Left ventricle myocardium inferior (tissue), 1 donor: ENCODE data around the gene RPP40. TPM values are rescaled to one million over a fixed set of nuclear protein-coding genes. Genes with fewer than 3 reads are reported as not detected.

Experiments used
- DNase-seq: peaks from one replicate; pipeline ENCODE4 v3.0.0-alpha.2; 2020
- H3K27ac ChIP-seq: fragments of 200-600 bp; replicated peaks from 2 replicates; pipeline ENCODE4 v1.8.0; 2021
- H3K27me3 ChIP-seq: fragments of 200-600 bp; 2 replicates; pipeline ENCODE4 v1.8.0; 2021; ENCODE audit warnings: low read depth
- H3K36me3 ChIP-seq: fragments of 200-600 bp; 2 replicates; pipeline ENCODE4 v1.8.0; 2021
- H3K4me1 ChIP-seq: fragments of 200-600 bp; 2 replicates; pipeline ENCODE4 v1.8.0; 2021
- H3K4me3 ChIP-seq: fragments of 200-600 bp; 2 replicates; pipeline ENCODE4 v1.8.0; 2021; ENCODE audit warnings: mild to moderate bottlenecking, moderate library complexity
- H3K9me3 ChIP-seq: fragments of 200-600 bp; replicated peaks from 2 replicates; pipeline ENCODE4 v1.8.0; 2021
- intact Hi-C: fragments of 100-400 bp; cut with micrococcal nuclease; formaldehyde crosslinking; loops from one replicate; pipeline ENCODE4 v1.11.0; 2022
- total RNA-seq: library from RNA; stranded (reverse); fragmentation: NEBNext Ultra II Directional; extraction: Animal tissue kit (Norgen Biotek cat#: 25700); gene quantifications from one replicate; pipeline ENCODE4 v1.2.1, GENCODE V29; 2021
- TF ChIP-seq, protein P1 (sequence below): fragments of 200-600 bp; IDR thresholded peaks from 2 replicates; pipeline ENCODE4 v1.8.0; 2021; ENCODE audit warnings: antibody characterized with exemption, mild to moderate bottlenecking, borderline replicate concordance
- donor health status: DM: no; HTN: yes; CAD: no; lungs with severe emphysema.

The RPP40 gene
- total RNA-seq, 1 donor from 2014 or later: 2.7 TPM

DNA sequence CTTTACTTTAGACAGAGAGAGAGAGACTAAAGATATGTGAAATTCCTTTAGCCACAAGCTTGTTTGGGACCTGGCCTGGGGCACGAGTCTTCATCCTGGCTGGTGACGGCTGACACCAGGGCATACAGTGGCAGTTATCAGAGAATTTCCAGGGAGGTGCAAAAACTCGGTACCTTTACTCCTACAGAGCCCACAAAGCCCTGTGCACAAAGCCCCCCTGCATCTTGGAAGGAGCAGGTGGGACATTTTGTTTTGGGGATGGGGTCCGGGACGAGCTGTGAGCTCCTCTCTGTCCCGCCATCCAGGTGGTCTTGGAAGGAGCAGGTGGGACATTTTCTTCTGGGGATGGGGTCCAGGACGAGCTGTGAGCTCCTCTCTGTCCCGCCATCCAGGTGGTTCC lies 28.9 kb downstream of the RPP40 start:
- DNase-seq: no peak
- Histone ChIP-seq H3K4me1 (peaks cover 6% of the 10 kb centered on the region), H3K9me3 (peaks cover 15% of the 10 kb centered on the region), H3K27ac (no peak overlapping the region), H3K4me3 (no peak overlapping the region), H3K36me3 (no peaks in the 10 kb centered on the region), H3K27me3 (no peaks in the 10 kb centered on the region)
- intact Hi-C loops: no loop called here
- TF ChIP-seq, protein P1, sequence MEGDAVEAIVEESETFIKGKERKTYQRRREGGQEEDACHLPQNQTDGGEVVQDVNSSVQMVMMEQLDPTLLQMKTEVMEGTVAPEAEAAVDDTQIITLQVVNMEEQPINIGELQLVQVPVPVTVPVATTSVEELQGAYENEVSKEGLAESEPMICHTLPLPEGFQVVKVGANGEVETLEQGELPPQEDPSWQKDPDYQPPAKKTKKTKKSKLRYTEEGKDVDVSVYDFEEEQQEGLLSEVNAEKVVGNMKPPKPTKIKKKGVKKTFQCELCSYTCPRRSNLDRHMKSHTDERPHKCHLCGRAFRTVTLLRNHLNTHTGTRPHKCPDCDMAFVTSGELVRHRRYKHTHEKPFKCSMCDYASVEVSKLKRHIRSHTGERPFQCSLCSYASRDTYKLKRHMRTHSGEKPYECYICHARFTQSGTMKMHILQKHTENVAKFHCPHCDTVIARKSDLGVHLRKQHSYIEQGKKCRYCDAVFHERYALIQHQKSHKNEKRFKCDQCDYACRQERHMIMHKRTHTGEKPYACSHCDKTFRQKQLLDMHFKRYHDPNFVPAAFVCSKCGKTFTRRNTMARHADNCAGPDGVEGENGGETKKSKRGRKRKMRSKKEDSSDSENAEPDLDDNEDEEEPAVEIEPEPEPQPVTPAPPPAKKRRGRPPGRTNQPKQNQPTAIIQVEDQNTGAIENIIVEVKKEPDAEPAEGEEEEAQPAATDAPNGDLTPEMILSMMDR: no peak

DNA sequence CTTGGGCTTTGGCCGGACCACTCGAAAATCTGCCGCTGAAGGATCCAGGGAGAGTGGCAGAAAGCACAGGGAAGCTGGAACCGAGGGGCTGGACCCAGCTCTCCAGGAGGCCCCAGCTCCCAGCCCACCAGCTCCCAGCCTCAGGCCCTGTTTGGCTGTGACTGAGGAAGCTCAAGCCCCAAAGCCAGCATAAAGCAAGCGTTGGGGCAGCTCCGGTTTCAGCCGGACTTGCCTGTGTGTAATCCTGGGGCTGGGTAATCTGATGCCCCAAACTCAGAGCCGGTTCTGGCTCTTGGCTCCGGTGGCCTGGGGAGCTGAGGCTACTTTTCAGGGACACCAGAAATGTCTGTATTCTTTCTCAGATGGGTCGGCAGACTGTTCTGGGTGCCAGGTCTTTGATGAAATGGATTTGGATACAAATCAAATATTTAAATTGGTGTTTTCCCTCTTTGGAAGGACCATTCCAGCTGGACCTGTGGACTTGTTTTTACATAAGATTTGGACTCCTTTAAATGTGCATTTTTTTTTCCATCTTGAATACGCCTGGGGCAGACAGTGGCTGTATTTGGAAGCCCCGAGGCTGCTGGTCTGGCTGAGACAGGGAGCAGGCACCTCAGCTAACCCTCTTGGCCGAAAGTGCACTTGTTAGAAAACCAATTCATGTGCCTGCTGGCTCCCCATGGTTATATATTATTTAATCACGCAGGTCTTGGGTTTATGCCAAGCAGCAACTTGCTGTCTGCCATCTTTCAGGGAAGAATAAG lies 29.7 kb downstream of the RPP40 start:
- no peaks in the 10 kb centered on the region for H3K36me3 ChIP-seq
- H3K27ac ChIP-seq: no peak overlapping the region
- H3K4me1 ChIP-seq: peaks cover 6% of the 10 kb centered on the region
- H3K27me3 ChIP-seq: no peaks in the 10 kb centered on the region
- TF ChIP-seq, protein P1: no peak
- peaks cover 7% of the 10 kb centered on the region for H3K9me3 ChIP-seq
- intact Hi-C loops: no loop called here
- DNase-seq: no peak
- no peak overlapping the region for H3K4me3 ChIP-seq

GRCh38 chr6:4973415-4973814 lies 30.4 kb downstream of the RPP40 start:
- Histone ChIP-seq H3K27me3 (no peaks in the 10 kb centered on the region), H3K4me1 (peaks cover 6% of the 10 kb centered on the region), H3K36me3 (no peaks in the 10 kb centered on the region), H3K27ac (no peak overlapping the region), H3K9me3 (no peaks in the 10 kb centered on the region), H3K4me3 (no peak overlapping the region)
- DNase-seq: no peak
- intact Hi-C loops: no loop called here
- TF ChIP-seq, protein P1: no peak

GRCh38 chr6:4972438-4972837 lies 31.4 kb downstream of the RPP40 start:
- no peak for DNase-seq
- no peak overlapping the region for H3K27ac ChIP-seq
- H3K27me3 ChIP-seq: no peaks in the 10 kb centered on the region
- no peak overlapping the region for H3K4me3 ChIP-seq
- no peaks in the 10 kb centered on the region for H3K9me3 ChIP-seq
- H3K36me3 ChIP-seq: no peaks in the 10 kb centered on the region
- intact Hi-C loops: no loop called here
- peaks cover 6% of the 10 kb centered on the region for H3K4me1 ChIP-seq
- TF ChIP-seq, protein P1: no peak

DNA sequence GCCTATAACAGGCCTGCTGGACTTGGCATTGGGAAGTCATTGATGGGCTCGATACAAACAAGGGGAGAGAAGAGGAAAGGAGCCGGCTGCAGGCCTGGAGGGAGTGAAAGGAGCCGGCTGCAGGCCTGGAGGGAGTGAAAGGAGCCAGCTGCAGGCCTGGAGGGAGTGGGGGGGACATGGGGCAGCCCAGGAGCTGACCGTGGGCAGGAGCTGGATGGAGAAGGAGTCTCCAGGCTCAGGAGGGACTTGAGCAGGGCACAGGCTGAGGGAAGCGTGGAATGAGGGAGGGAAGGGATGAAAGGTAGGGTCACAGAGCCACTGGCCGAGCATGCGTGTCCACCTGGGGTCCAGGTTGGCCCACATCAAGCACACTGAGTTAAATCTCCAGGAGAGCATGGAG lies 32.0 kb downstream of the RPP40 start:
- H3K36me3 ChIP-seq: no peaks in the 10 kb centered on the region
- H3K27ac ChIP-seq: no peak overlapping the region
- H3K4me3 ChIP-seq: no peak overlapping the region
- TF ChIP-seq, protein P1: no peak
- no peaks in the 10 kb centered on the region for H3K9me3 ChIP-seq
- intact Hi-C loops: no loop called here
- no peak for DNase-seq
- no peaks in the 10 kb centered on the region for H3K27me3 ChIP-seq
- H3K4me1 ChIP-seq: peaks cover 6% of the 10 kb centered on the region
